ENCODE measurements around the gene ENKUR.

ENKUR gene

DNA sequence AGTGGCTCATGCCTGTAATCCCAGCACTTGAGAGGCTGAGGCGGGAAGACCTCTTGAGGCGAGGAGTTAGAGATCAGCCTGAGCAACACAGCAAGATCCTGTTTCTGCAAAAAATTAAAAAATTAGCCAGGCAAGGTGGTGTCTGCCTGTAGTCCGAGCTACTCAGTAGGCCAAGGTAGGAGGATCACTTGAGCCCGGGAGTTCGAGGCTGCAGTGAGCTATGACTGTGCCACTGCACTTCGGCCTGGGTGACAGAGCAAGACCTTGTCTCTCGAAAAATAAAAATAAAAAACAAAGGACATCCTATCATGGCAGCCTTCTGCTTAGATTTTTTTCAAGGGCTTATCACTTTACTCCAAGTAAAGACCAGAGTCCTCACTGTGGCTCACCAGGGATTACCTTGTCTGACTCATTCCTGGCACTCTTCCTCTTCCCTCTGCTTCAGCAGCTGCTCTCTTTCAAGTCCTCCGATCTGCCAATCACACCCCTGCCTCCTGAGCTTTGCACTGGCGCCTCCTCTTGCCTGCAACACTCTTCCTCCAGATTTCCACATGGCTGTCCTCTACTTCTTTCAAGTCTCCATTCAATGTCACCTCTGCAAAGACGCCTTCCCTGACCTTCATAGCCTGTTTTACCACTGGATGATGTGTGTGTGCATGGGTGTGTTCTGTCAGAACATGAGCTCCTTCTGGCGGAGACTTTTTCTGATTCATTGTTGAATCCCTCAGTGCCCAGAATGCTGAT lies 71.3 kb downstream of the ENKUR start:
- Histone ChIP-seq H4K20me1 (ENCODE audit: insufficient read depth, low read length) (no peaks in the 10 kb centered on the region), H3K79me2 (ENCODE audit: insufficient read depth, low read length) (no peaks in the 10 kb centered on the region), H3K36me3 (ENCODE audit: insufficient read depth, low read length) (no peaks in the 10 kb centered on the region), H3K9me3 (ENCODE audit: low read length) (no peaks in the 10 kb centered on the region), H3K9ac (ENCODE audit: low read length) (no peak overlapping the region), H3K4me2 (ENCODE audit: low read length) (no peak overlapping the region), H3F3A (ENCODE audit: insufficient read depth, low read length) (no peaks in the 10 kb centered on the region), H3K27me3 (ENCODE audit: insufficient read depth, low read length) (no peaks in the 10 kb centered on the region), H3K27ac (ENCODE audit: low read depth, low read length, poor library complexity, severe bottlenecking) (no peak overlapping the region), H3K4me1 (ENCODE audit: insufficient read depth, low read length, severe bottlenecking) (no peaks in the 10 kb centered on the region), H3K9me2 (ENCODE audit: low read depth, low read length) (no peaks in the 10 kb centered on the region), H3K4me3 (ENCODE audit: low read depth, low read length, poor library complexity, severe bottlenecking) (no peak overlapping the region), H2AFZ (ENCODE audit: low read length) (no peak overlapping the region)
- no peak for TF ChIP-seq EZH2 (IDR thresholded peaks at IDR 0.05; ENCODE audit: borderline replicate concordance, low read length)
- TF ChIP-seq, protein P1, sequence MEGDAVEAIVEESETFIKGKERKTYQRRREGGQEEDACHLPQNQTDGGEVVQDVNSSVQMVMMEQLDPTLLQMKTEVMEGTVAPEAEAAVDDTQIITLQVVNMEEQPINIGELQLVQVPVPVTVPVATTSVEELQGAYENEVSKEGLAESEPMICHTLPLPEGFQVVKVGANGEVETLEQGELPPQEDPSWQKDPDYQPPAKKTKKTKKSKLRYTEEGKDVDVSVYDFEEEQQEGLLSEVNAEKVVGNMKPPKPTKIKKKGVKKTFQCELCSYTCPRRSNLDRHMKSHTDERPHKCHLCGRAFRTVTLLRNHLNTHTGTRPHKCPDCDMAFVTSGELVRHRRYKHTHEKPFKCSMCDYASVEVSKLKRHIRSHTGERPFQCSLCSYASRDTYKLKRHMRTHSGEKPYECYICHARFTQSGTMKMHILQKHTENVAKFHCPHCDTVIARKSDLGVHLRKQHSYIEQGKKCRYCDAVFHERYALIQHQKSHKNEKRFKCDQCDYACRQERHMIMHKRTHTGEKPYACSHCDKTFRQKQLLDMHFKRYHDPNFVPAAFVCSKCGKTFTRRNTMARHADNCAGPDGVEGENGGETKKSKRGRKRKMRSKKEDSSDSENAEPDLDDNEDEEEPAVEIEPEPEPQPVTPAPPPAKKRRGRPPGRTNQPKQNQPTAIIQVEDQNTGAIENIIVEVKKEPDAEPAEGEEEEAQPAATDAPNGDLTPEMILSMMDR (IDR thresholded peaks at IDR 0.05; ENCODE audit: low read length), result no peak

DNA sequence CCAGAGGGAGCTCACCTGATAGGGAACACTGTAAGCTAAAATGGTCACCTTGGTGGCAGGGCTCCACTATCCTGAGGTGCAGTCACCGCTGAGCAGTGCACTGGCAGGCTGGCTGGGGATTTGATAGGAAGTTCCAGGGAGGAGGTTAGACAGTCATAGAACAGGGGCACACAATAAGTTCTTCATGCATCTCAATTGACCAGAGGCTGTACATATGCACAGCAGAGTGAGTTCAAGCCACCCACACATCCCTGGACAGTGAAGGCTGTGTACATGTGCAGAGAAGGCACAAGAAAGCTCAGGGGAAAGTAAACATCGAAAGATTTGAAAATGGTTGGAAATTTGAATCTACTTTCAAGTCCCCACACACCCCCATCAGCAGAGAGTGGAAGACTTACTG lies 77.4 kb downstream of the ENKUR start:
- no peak overlapping the region for H3K4me2 ChIP-seq (ENCODE audit: low read length)
- H3K4me3 ChIP-seq (ENCODE audit: low read depth, low read length, poor library complexity, severe bottlenecking), result no peak overlapping the region
- no peak overlapping the region for H3K27ac ChIP-seq (ENCODE audit: low read depth, low read length, poor library complexity, severe bottlenecking)
- H4K20me1 ChIP-seq (ENCODE audit: insufficient read depth, low read length), result no peaks in the 10 kb centered on the region
- H3K4me1 ChIP-seq (ENCODE audit: insufficient read depth, low read length, severe bottlenecking), result no peaks in the 10 kb centered on the region
- H2AFZ ChIP-seq (ENCODE audit: low read length), result no peak overlapping the region
- no peaks in the 10 kb centered on the region for H3K9me2 ChIP-seq (ENCODE audit: low read depth, low read length)
- H3K79me2 ChIP-seq (ENCODE audit: insufficient read depth, low read length), result no peaks in the 10 kb centered on the region
- no peaks in the 10 kb centered on the region for H3K9me3 ChIP-seq (ENCODE audit: low read length)
- H3K9ac ChIP-seq (ENCODE audit: low read length), result no peak overlapping the region
- no peaks in the 10 kb centered on the region for H3F3A ChIP-seq (ENCODE audit: insufficient read depth, low read length)
- no peak for TF ChIP-seq EZH2 (IDR thresholded peaks at IDR 0.05; ENCODE audit: borderline replicate concordance, low read length)
- TF ChIP-seq, protein P1 (IDR thresholded peaks at IDR 0.05; ENCODE audit: low read length), result no peak
- no peaks in the 10 kb centered on the region for H3K36me3 ChIP-seq (ENCODE audit: insufficient read depth, low read length)
- H3K27me3 ChIP-seq (ENCODE audit: insufficient read depth, low read length), result no peaks in the 10 kb centered on the region

DNA sequence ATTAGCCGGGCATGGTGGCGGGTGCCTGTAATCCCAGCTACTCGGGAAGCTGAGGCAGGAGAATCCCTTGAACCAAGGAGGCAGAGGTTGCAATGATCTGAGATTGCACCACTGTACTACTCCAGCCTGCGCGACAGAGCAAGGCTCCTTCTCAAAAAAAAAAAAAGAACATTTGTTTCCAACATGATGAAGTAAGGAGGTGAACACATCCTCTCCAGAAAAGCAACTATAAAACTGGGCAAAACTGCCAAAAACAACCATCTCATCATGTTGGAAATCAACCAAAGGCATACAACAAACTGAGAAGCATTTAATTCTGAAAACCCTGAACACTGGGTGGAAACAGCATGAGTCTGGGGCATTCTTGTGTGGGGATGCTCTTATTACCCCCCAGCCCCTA lies 77.9 kb downstream of the ENKUR start:
- Histone ChIP-seq H3K36me3 (ENCODE audit: insufficient read depth, low read length) (no peaks in the 10 kb centered on the region), H3K27me3 (ENCODE audit: insufficient read depth, low read length) (no peaks in the 10 kb centered on the region), H3K9ac (ENCODE audit: low read length) (no peak overlapping the region), H3F3A (ENCODE audit: insufficient read depth, low read length) (no peaks in the 10 kb centered on the region), H3K9me2 (ENCODE audit: low read depth, low read length) (no peaks in the 10 kb centered on the region), H3K27ac (ENCODE audit: low read depth, low read length, poor library complexity, severe bottlenecking) (no peak overlapping the region), H3K79me2 (ENCODE audit: insufficient read depth, low read length) (no peaks in the 10 kb centered on the region), H3K9me3 (ENCODE audit: low read length) (no peaks in the 10 kb centered on the region), H3K4me1 (ENCODE audit: insufficient read depth, low read length, severe bottlenecking) (no peaks in the 10 kb centered on the region), H4K20me1 (ENCODE audit: insufficient read depth, low read length) (no peaks in the 10 kb centered on the region), H3K4me3 (ENCODE audit: low read depth, low read length, poor library complexity, severe bottlenecking) (no peak overlapping the region), H3K4me2 (ENCODE audit: low read length) (no peak overlapping the region), H2AFZ (ENCODE audit: low read length) (no peak overlapping the region)
- no peak for TF ChIP-seq EZH2 (IDR thresholded peaks at IDR 0.05; ENCODE audit: borderline replicate concordance, low read length)
- TF ChIP-seq, protein P1 (IDR thresholded peaks at IDR 0.05; ENCODE audit: low read length), result no peak

Data from OCI-LY1 (cell line).